Activated gamma-delta T cell treated with Interleukin-2 at 50 U/mL for 16 hours (primary cell): Measurements from ENCODE around the gene CACNA2D3.
"Not testable (repeated sequence)": the region's sequence is repeated elsewhere in the genome, so short reads cannot be mapped to it uniquely, and the experiment has no call there.

Source experiments
- DNase-seq: peaks from one replicate; pipeline ENCODE4 v3.0.0-alpha.2; 2020

The CACNA2D3 gene

DNA sequence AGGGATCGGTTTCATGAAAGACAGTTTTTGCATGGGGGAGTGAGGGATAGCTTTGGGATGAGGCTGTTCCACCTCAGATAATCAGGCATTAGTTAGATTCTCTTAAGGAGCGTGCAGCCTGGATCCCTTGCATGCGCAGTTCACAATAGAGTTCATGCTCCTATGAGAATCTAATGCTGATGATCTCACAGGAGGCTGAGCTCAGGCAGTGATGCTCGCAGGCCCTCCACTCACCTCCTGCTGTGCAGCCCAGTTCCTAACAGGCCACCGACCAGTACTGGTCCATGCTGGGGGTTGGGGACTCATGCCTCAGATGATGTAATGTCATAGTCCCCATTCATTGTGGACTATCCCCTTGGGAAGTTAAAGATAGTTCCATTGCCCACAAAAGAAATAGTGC lies 255.8 kb downstream of the CACNA2D3 start:
- DNase-seq: no peak

DNA sequence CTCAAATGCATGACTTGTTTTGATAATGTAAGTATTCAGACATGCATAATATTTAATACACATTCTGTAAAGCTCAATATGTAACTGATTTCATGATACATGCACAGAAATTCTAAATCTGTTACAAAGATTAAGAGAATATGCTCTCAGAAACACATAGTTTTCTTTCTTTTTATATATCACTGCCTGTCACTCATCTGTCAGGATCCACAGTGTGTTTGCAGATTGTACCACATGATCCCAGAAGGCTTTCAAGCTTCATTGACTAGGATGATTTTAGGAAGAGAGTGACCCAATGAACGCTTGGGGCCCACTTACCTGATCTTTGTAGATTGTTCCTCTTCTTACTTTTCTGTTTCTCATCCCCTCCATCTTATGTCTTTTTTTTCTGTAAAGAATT lies 261.9 kb downstream of the CACNA2D3 start:
- no peak for DNase-seq

DNA sequence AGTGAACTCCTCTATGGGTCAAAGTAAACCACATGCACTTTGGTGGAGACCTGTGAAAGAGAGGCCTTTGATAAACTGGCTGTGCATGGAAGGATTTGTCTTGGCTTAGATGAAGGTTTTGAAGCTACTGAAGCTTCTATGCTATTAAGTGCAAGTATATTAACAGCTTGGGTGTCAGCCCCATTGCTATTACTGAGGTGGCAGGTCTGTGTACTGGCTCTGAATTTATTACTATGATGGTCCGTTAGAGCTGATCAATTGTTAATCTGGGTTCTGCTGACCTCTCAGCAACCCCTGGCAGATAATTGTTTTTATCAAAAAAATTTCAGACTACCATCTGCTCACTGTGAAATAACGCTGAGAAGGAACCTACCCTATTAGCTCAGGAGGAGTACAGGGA lies 268.2 kb downstream of the CACNA2D3 start:
- no peak for DNase-seq

DNA sequence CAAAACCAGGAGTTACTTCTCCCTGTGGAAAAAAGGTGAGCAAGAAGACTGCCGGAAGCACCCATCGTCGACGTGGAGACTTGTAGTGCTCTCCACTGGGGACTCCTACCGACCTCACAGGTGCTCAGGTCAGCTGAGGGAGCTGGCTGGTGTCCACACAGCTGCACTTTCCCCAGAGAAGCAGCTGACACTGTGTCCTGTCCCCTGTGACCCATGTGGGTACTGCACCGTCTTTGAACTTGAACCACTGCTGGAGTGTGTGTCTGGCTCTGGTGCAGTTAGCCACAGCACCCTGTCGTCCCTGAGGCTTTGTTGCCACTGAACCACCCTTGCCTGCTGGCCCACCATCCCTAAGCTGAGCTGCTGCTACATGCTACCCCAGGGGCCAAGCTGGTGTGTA lies 270.8 kb downstream of the CACNA2D3 start:
- no peak for DNase-seq

DNA sequence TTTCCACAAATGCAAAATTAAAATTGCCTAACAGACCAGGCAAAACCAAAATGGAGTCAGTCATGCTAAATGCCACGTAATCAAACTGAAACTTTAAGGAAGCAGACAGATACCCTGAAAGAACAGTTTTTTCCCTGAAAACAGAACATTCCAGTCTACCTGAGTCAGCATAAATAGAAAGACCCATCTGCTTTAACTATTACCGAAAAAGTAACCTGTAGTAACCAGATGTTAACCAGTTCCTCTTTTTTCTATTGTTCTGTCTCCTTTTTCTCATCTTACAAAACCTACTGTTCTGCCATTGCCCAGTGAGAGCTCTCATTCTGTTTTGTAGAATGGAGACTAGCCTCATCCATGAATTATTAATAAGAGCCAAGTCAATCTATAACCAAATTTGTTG lies 286.0 kb downstream of the CACNA2D3 start:
- DNase-seq: no peak

DNA sequence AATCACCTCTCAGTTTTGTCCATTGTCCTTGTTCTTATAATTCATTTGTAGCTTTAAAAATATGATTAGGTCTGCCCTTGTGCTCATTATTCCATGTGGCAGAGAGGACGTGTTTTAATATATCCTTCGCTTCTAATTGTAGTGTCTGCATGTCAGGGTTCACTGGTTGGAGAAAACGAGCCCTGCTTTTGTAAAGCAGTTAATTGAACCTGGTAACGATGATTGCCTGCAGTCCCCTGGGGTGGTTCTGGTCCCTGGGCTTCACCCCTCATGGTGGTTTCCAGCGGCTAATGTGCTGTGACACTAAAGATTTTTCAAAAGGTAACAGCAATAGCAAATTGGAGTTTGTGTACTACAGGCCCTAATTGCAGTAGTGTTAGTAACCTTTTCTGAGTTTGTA lies 299.6 kb downstream of the CACNA2D3 start:
- no peak for DNase-seq

- no peak for DNase-seq
Measured at GRCh38 chr3:54424292-54424691, 301.9 kb downstream of the CACNA2D3 start.

- DNase-seq: no peak
Measured at GRCh38 chr3:54426381-54426780, 304.0 kb downstream of the CACNA2D3 start.

GRCh38 chr3:54427501-54427900 lies 305.1 kb downstream of the CACNA2D3 start:
- no peak for DNase-seq

- no peak for DNase-seq
Measured at GRCh38 chr3:54427941-54428871, 305.9 kb downstream of the CACNA2D3 start.

GRCh38 chr3:54432975-54433374 lies 310.6 kb downstream of the CACNA2D3 start:
- no peak for DNase-seq

GRCh38 chr3:54433846-54434245 lies 311.5 kb downstream of the CACNA2D3 start:
- DNase-seq: no peak

GRCh38 chr3:54434756-54435155 lies 312.4 kb downstream of the CACNA2D3 start:
- no peak for DNase-seq

- DNase-seq: no peak
Measured at GRCh38 chr3:54437271-54437670, 314.9 kb downstream of the CACNA2D3 start.

DNA sequence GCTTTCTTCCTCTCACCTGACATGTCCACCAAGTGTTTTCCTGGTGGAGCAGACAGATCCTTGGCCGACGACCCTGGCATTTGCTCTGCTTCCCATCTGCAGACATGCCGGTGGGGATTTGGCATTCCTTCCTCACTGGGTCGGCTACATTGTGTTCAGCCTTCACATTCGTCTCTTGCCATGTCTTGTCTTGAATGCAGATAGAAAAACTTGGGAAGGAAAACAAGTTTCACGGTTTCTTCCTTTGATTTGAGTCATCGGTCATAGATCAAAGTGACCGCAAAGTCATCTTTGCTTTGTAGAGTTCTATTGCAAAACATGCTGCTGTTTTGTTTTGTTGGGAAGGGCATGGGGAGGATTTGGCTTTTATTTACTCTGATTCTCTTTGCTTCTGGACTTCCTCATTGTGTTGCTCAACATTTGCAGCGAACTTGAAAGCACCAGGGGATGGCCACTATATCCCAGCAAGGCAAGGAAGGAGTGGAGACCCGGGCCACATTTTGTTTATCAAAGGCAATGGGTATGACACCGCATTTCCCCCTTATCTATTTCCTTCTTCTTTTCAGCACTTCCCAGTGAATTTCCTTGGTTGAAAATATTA lies 321.3 kb downstream of the CACNA2D3 start:
- DNase-seq: no peak

GRCh38 chr3:54445630-54446029 lies 323.3 kb downstream of the CACNA2D3 start:
- no peak for DNase-seq

- no peak for DNase-seq
Measured at GRCh38 chr3:54447427-54447826, 325.1 kb downstream of the CACNA2D3 start.

DNA sequence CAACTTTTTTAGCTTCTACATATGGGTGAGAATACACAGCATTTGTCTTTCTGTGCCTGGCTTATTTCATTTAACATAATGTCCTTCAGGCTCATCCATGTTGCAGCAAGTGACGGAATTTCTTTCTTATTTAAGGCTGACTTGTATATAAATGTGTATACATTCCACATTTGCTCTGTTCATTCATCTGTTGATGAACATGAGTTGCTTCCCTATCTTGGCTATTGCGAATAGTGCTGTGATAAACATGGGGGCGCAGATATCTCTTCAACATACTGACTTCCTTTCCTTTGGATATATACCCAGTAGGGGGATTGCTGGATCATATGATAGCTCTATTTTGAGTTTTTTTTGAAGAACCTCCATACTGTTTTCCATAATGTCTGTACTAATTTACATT lies 332.5 kb downstream of the CACNA2D3 start:
- no peak for DNase-seq

DNA sequence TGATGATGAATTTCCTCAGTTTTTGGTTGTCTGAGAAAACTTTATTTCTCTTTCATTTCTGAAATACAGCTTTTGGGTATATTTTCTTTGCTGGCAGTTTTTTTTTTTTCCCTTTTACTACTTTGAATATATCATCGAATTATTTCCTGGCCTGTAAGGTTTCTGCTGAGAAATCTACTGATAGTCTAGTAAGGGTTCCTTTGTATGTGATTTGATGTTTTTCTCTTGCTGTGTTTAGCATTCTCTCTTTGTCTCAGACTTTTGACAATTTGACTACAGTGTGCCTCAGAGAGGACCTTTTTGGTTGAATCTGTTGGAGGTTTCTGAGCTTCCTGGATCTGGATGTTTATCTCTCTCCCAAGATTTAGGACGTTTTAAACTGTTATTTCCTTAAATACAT lies 336.0 kb downstream of the CACNA2D3 start:
- no peak for DNase-seq

- not testable (repeated sequence) for DNase-seq
Measured at GRCh38 chr3:54464554-54464953, 342.2 kb downstream of the CACNA2D3 start.

GRCh38 chr3:54476891-54477290 lies 354.5 kb downstream of the CACNA2D3 start:
- no peak for DNase-seq

DNA sequence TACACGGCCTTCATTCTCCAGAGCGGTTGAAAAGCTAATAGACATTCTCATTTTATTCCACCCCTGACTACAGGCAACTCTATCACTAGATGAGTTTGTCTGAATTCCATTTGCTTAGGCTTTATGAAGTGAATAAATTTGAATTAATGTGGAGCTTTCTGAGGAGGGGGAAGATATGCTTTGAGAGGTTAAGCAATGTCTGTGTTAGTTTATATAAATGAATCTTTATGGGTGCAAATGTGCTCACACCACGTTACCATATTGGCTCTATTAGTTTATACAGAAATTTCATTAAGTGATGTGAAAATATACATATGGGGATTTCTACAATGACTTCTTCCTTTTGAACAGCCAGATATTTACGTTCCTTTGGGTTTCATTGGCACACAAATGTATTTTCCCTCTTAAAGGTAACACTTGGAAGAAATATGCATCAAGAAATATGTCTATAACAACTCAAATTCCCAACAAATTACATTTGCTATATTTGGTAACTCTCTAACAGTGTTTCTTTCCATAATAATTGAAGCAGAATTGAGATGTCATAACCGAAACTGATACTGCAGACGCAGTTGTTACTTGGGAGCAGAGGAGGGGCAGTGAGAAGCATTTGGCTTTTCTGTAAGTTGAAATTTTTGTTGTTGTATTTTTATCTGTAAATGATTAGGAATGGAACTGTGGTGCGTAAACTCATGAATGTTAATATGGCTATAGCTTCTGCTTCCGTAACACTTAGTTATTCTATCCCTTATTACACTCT lies 359.4 kb downstream of the CACNA2D3 start:
- DNase-seq: no peak

DNA sequence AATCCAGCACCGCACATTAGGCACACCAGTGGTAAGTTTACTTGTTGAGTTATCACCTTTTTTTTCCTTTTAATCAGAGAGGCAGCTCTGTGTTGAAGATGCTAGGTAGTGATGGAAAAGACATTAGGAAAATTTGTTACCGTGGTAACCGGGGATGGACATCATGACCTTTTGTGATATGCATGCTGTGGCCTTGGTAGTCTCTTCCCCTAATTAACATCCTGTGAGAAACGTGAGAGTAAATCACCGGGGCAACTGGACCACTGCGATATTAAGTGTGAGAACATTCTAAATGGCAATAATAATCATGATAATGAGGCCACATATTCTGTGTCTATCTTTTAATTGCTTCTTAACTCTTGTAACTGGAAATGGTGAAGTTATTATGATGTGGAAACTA lies 362.0 kb downstream of the CACNA2D3 start:
- no peak for DNase-seq

DNA sequence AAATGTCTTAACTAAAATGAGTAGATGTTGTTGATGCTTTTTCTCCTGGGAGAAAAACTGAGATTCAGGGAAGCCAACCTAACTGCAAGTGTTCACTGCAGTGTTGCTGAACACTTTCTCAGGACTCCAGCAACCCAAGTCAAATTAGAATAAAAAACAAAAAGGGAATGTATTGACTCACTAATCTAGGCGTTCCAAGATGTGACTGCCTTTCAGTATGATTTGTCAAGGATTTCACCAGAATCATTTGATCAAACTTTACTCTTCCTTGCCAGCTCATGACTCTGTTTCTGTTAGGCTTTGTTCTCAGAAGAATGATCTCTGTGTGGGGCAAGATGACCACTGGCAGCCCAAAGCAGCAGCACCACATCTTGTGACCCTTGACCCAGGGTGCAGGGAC lies 364.0 kb downstream of the CACNA2D3 start:
- DNase-seq: no peak
